Measurements from ENCODE around the gene TNNC2.

DNA sequence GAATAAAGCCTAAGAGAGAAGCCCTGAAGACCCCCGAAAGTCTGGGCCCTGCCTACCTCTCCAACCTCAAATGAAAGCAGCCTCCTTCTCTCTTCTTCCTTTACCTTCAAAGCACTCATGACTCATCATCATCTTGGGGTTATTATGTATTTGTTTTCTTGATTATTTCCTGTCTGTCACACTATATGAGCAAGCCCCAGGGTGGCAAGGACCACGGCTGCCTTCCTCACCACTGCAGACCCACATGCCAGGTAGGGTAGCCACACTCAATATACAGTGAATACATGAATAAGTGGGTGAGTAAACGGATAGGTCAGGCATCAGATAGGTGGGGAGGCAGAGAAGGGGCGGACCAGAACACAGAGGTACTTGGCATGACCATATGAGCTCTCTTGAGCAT is 44.2 kb downstream of the TNNC2 start:
- TF ChIP-seq, protein P1, sequence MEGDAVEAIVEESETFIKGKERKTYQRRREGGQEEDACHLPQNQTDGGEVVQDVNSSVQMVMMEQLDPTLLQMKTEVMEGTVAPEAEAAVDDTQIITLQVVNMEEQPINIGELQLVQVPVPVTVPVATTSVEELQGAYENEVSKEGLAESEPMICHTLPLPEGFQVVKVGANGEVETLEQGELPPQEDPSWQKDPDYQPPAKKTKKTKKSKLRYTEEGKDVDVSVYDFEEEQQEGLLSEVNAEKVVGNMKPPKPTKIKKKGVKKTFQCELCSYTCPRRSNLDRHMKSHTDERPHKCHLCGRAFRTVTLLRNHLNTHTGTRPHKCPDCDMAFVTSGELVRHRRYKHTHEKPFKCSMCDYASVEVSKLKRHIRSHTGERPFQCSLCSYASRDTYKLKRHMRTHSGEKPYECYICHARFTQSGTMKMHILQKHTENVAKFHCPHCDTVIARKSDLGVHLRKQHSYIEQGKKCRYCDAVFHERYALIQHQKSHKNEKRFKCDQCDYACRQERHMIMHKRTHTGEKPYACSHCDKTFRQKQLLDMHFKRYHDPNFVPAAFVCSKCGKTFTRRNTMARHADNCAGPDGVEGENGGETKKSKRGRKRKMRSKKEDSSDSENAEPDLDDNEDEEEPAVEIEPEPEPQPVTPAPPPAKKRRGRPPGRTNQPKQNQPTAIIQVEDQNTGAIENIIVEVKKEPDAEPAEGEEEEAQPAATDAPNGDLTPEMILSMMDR (IDR thresholded peaks at IDR 0.05 in 4 of 5, conservative IDR thresholded peaks at IDR 0.05 in 1 of 5): no peak
- TF ChIP-seq POLR2A (IDR thresholded peaks at IDR 0.05): no peak
